ENCODE data around the gene XXYLT1.
A peak's percentile ranks its signal among the peaks of the same experiment; 100 is the strongest.

XXYLT1 gene

DNA sequence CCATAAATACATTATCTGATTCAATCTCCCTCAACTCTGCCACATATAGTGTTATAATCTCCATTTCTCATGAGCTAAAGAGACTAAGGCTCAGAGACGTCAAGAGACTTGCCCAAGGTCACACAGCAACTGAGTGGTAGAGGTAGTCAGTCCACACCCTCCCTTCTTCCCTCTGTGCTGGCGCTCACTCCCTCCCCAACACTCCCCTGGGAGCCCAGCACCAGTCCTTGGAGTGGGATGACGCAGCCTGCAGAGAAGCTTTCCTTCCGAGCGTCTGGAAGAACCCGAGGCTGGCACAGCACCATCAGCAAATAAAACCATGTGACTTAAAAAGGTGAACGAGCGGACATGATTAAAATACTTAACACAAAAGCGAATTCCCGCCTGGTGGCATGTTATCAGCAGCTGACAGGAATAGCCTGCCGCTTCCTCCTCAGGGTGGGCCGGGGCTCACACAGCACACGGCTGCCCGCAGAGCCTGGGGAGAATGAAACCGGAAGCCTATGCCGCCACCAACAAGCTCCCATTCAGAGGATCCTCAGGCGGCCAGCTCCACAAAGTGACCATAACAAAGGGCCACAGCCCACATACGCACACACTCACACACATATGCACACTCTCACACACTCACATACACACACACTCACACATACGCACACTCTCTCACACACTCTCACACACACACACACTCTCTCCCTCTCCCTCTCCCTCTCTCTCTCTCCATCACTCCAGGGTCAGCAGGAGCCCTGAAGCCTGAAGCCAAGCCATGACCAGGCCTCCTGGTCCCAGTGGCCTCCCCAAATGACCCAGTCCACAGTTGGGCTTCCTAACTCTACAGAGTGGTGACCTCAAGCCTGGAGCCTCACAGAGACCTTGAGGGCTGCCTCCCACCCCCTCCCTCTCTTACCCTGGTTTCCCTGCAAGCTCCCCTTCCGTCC is 120.5 kb downstream of the XXYLT1 start:
- Histone ChIP-seq H2AFZ (ENCODE audit: low read depth, low read length) (no peak overlapping the region), H3K36me3 (ENCODE audit: control insufficient read depth in 1 of 2, insufficient read depth in 2 of 2, low read depth in 1 of 2, low read length in 2 of 2) (no peaks in the 10 kb centered on the region), H3K4me3 (ENCODE audit: insufficient read depth in 1 of 2, low read depth in 1 of 2, low read length in 2 of 2) (peak overlapping the region in 1 of 2 experiments; percentile 26), H2AK5ac (ENCODE audit: low read length, severe bottlenecking) (peak overlapping the region; percentile 38), H3K23ac (ENCODE audit: low read length in 2 of 2) (no peak overlapping the region), H3K9ac (ENCODE audit: low read length) (no peak overlapping the region), H3K4ac (ENCODE audit: low read depth in 1 of 2, low read length in 2 of 2) (peak overlapping the region; percentile 73 to 83), H3K27ac (ENCODE audit: low read length, poor library complexity, severe bottlenecking) (no peak overlapping the region), H3K79me1 (replicated peaks; ENCODE audit: low read length, poor library complexity, severe bottlenecking) (peaks cover 1% of the 10 kb centered on the region), H3K9me3 (ENCODE audit: control insufficient read depth, low read length) (no peaks in the 10 kb centered on the region), H2BK120ac (ENCODE audit: low read depth, low read length) (peak overlapping the region; percentile 56), H3K4me2 (ENCODE audit: low read length, poor library complexity, severe bottlenecking) (peak overlapping the region; percentile 43), H3K4me1 (ENCODE audit: control insufficient read depth, insufficient read depth, low read depth, low read length) (peaks cover 27% of the 10 kb centered on the region), H3K14ac (ENCODE audit: low read length in 2 of 2) (peak overlapping the region in 1 of 2 experiments; percentile 30), H4K8ac (ENCODE audit: low read length) (peak overlapping the region; percentile 96), H4K91ac (ENCODE audit: low read length) (peak overlapping the region; percentile 94), H3K18ac (ENCODE audit: low read depth in 1 of 2, low read length in 2 of 2) (peak overlapping the region; percentile 87 to 90), H2BK12ac (ENCODE audit: low read length in 2 of 2) (peak overlapping the region; percentile 85 to 90), H3K27me3 (ENCODE audit: control insufficient read depth in 1 of 2, insufficient read depth in 1 of 2, low read length in 2 of 2) (no peaks in the 10 kb centered on the region), H2BK15ac (ENCODE audit: low read depth, poor library complexity, severe bottlenecking) (peak overlapping the region; percentile 82), H2BK5ac (ENCODE audit: low read depth, low read length, poor library complexity, severe bottlenecking) (no peak overlapping the region)
- DNase-seq: peak; percentile 83
- WGBS: 41% methylated on average over 20 of the region's 20 CpGs

DNA sequence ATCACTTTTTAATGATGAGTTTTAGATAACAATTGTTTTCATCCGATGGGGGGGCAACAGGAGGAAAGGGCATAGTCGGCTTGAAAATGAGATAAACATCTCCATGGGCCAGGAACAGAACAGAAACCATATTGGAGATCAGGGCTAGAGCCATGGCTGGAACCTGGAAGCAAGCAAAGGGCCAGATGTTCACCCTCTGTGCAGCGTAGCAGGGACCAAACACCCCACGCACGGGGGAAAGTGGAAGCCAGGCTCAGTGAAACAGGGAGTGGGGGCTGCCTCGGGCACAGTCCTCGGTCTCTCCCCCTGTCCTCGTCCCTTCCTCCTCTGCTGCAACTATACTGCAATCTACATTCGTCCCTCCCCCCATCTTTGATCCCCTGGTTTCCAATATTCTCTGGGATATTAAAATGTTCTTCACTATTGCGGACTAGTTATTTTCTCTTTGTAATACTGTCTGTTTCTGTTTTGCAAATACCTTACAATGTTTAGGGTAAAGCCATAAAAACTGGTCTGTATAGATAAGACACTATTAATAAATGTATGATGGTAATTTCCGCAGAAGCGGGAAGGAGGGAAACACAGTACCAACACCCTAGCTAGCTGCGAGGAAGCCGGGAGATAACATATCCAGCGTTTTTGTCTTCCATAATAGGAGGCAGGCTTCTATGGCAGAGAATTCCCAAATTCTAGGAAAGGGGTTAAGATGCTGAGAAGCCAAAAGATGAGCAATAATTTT is 121.5 kb downstream of the XXYLT1 start:
- DNase-seq: no peak
- H3K36me3 ChIP-seq (ENCODE audit: control insufficient read depth in 1 of 2, insufficient read depth in 2 of 2, low read depth in 1 of 2, low read length in 2 of 2): peaks cover 0 to 6% of the 10 kb centered on the region in 2 experiments
- H3K4ac ChIP-seq (ENCODE audit: low read depth in 1 of 2, low read length in 2 of 2): no peak overlapping the region
- H2AFZ ChIP-seq (ENCODE audit: low read depth, low read length): no peak overlapping the region
- no peak overlapping the region for H2BK5ac ChIP-seq (ENCODE audit: low read depth, low read length, poor library complexity, severe bottlenecking)
- H3K9me3 ChIP-seq (ENCODE audit: control insufficient read depth, low read length): no peaks in the 10 kb centered on the region
- H2AK5ac ChIP-seq (ENCODE audit: low read length, severe bottlenecking): no peak overlapping the region
- no peak overlapping the region for H3K27ac ChIP-seq (ENCODE audit: low read length, poor library complexity, severe bottlenecking)
- no peak overlapping the region for H4K8ac ChIP-seq (ENCODE audit: low read length)
- 82% methylated on average over 15 of the region's 15 CpGs for WGBS
- no peak overlapping the region for H3K23ac ChIP-seq (ENCODE audit: low read length in 2 of 2)
- no peak overlapping the region for H3K4me3 ChIP-seq (ENCODE audit: insufficient read depth in 1 of 2, low read depth in 1 of 2, low read length in 2 of 2)
- H3K4me2 ChIP-seq (ENCODE audit: low read length, poor library complexity, severe bottlenecking): no peak overlapping the region
- peak overlapping the region; percentile 71 for H3K9ac ChIP-seq (ENCODE audit: low read length)
- H2BK15ac ChIP-seq (ENCODE audit: low read depth, poor library complexity, severe bottlenecking): no peak overlapping the region
- H3K14ac ChIP-seq (ENCODE audit: low read length in 2 of 2): no peak overlapping the region
- peaks cover 19% of the 10 kb centered on the region for H3K4me1 ChIP-seq (ENCODE audit: control insufficient read depth, insufficient read depth, low read depth, low read length)
- peak overlapping the region in 1 of 2 experiments; percentile 71 for H3K18ac ChIP-seq (ENCODE audit: low read depth in 1 of 2, low read length in 2 of 2)
- H4K91ac ChIP-seq (ENCODE audit: low read length): peak overlapping the region; percentile 3
- H2BK12ac ChIP-seq (ENCODE audit: low read length in 2 of 2): peak overlapping the region in 1 of 2 experiments; percentile 46
- no peak overlapping the region for H2BK120ac ChIP-seq (ENCODE audit: low read depth, low read length)
- no peaks in the 10 kb centered on the region for H3K27me3 ChIP-seq (ENCODE audit: control insufficient read depth in 1 of 2, insufficient read depth in 1 of 2, low read length in 2 of 2)
- peaks cover 3% of the 10 kb centered on the region for H3K79me1 ChIP-seq (replicated peaks; ENCODE audit: low read length, poor library complexity, severe bottlenecking)

DNA sequence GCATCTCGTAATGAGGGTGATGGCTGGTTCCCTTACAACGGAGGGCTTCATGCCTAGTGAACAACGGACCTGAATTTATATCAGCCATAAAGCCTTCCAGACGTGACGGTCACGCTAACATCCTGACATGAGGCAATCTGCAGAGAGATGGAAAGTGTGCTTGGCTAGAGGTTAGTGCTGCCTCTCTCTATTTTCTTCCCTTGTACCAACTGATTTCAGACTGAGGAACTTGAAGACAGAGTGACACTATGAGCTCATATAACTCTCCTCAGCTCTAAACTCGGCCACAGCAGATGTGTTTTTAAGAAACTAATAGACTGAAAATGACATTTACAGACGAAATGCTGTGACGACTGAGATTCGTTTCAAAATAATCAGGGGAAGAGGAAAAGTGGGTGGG is 122.4 kb downstream of the XXYLT1 start:
- 57% methylated on average over 8 of the region's 10 CpGs for WGBS
- Histone ChIP-seq H2BK15ac (ENCODE audit: low read depth, poor library complexity, severe bottlenecking) (no peak overlapping the region), H2AFZ (ENCODE audit: low read depth, low read length) (no peak overlapping the region), H4K91ac (ENCODE audit: low read length) (peak overlapping the region; percentile 32), H3K23ac (ENCODE audit: low read length in 2 of 2) (no peak overlapping the region), H3K9ac (ENCODE audit: low read length) (peak overlapping the region; percentile 71), H3K4me3 (ENCODE audit: insufficient read depth in 1 of 2, low read depth in 1 of 2, low read length in 2 of 2) (no peak overlapping the region), H3K36me3 (ENCODE audit: control insufficient read depth in 1 of 2, insufficient read depth in 2 of 2, low read depth in 1 of 2, low read length in 2 of 2) (peaks cover 0 to 6% of the 10 kb centered on the region in 2 experiments), H2BK5ac (ENCODE audit: low read depth, low read length, poor library complexity, severe bottlenecking) (no peak overlapping the region), H3K18ac (ENCODE audit: low read depth in 1 of 2, low read length in 2 of 2) (peak overlapping the region in 1 of 2 experiments; percentile 34), H3K4me2 (ENCODE audit: low read length, poor library complexity, severe bottlenecking) (no peak overlapping the region), H2BK120ac (ENCODE audit: low read depth, low read length) (no peak overlapping the region), H3K4ac (ENCODE audit: low read depth in 1 of 2, low read length in 2 of 2) (no peak overlapping the region), H3K14ac (ENCODE audit: low read length in 2 of 2) (no peak overlapping the region), H2BK12ac (ENCODE audit: low read length in 2 of 2) (peak overlapping the region; percentile 63 to 70), H2AK5ac (ENCODE audit: low read length, severe bottlenecking) (no peak overlapping the region), H3K27me3 (ENCODE audit: control insufficient read depth in 1 of 2, insufficient read depth in 1 of 2, low read length in 2 of 2) (no peaks in the 10 kb centered on the region), H3K4me1 (ENCODE audit: control insufficient read depth, insufficient read depth, low read depth, low read length) (peaks cover 16% of the 10 kb centered on the region), H4K8ac (ENCODE audit: low read length) (no peak overlapping the region), H3K27ac (ENCODE audit: low read length, poor library complexity, severe bottlenecking) (no peak overlapping the region), H3K79me1 (replicated peaks; ENCODE audit: low read length, poor library complexity, severe bottlenecking) (peaks cover 5% of the 10 kb centered on the region), H3K9me3 (ENCODE audit: control insufficient read depth, low read length) (no peaks in the 10 kb centered on the region)
- DNase-seq: peak; percentile 52

DNA sequence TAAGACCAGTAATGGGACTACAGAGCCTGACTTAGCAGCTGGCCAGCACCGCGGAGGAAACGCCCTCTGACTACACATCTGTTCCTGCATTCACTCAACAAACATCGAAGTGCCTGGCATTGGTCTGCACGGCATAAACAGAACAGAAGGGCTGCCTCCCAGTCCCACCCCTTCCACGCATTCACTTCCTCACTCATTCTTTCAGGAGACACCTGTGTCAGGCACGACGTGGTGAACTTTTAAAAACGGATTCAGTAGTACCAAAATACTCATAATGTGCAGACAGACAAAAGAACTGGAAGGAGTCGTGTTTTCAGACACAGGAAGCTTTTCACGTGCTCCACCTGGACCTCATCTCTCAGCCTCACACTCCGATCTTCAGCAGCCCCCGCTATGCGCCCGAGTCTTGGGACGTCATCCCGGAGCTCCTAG is 123.3 kb downstream of the XXYLT1 start:
- 88% methylated on average over 17 of the region's 17 CpGs for WGBS
- peaks cover 5% of the 10 kb centered on the region for H3K79me1 ChIP-seq (replicated peaks; ENCODE audit: low read length, poor library complexity, severe bottlenecking)
- H3K4me3 ChIP-seq (ENCODE audit: insufficient read depth in 1 of 2, low read depth in 1 of 2, low read length in 2 of 2): peak overlapping the region in 1 of 2 experiments; percentile 38

More for the DNA sequence above, 123.3 kb downstream of the XXYLT1 start:
- H3K9me3 ChIP-seq (ENCODE audit: control insufficient read depth, low read length): no peaks in the 10 kb centered on the region
- no peaks in the 10 kb centered on the region for H3K27me3 ChIP-seq (ENCODE audit: control insufficient read depth in 1 of 2, insufficient read depth in 1 of 2, low read length in 2 of 2)
- H3K23ac ChIP-seq (ENCODE audit: low read length in 2 of 2): no peak overlapping the region
- no peak overlapping the region for H2BK120ac ChIP-seq (ENCODE audit: low read depth, low read length)
- H3K36me3 ChIP-seq (ENCODE audit: control insufficient read depth in 1 of 2, insufficient read depth in 2 of 2, low read depth in 1 of 2, low read length in 2 of 2): peaks cover 0 to 6% of the 10 kb centered on the region in 2 experiments
- H3K14ac ChIP-seq (ENCODE audit: low read length in 2 of 2): peak overlapping the region in 1 of 2 experiments; percentile 46
- no peak overlapping the region for H2AK5ac ChIP-seq (ENCODE audit: low read length, severe bottlenecking)
- H2BK5ac ChIP-seq (ENCODE audit: low read depth, low read length, poor library complexity, severe bottlenecking): no peak overlapping the region
- peak; percentile 88 for DNase-seq
- no peak overlapping the region for H3K4me2 ChIP-seq (ENCODE audit: low read length, poor library complexity, severe bottlenecking)
- H3K27ac ChIP-seq (ENCODE audit: low read length, poor library complexity, severe bottlenecking): no peak overlapping the region
- no peak overlapping the region for H2AFZ ChIP-seq (ENCODE audit: low read depth, low read length)
- peak overlapping the region in 1 of 2 experiments; percentile 84 for H2BK12ac ChIP-seq (ENCODE audit: low read length in 2 of 2)
- H4K8ac ChIP-seq (ENCODE audit: low read length): no peak overlapping the region
- no peak overlapping the region for H2BK15ac ChIP-seq (ENCODE audit: low read depth, poor library complexity, severe bottlenecking)
- H4K91ac ChIP-seq (ENCODE audit: low read length): no peak overlapping the region
- peak overlapping the region; percentile 71 for H3K9ac ChIP-seq (ENCODE audit: low read length)
- no peak overlapping the region for H3K18ac ChIP-seq (ENCODE audit: low read depth in 1 of 2, low read length in 2 of 2)
- H3K4me1 ChIP-seq (ENCODE audit: control insufficient read depth, insufficient read depth, low read depth, low read length): peaks cover 12% of the 10 kb centered on the region
- no peak overlapping the region for H3K4ac ChIP-seq (ENCODE audit: low read depth in 1 of 2, low read length in 2 of 2)
